GM19455 (cell line): Measurements from ENCODE around the gene TOR1AIP2.
"Not testable (repeated sequence)": the region's sequence is repeated elsewhere in the genome, so short reads cannot be mapped to it uniquely, and the experiment has no call there.

Experiments
- ATAC-seq: cut with Tn5 transposase; IDR thresholded peaks from one replicate; pipeline ENCODE4 v1.9.1; 2021; ENCODE audit not compliant: unreplicated experiment

The TOR1AIP2 gene

GRCh38 chr1:179876300-179876715 lies 1.3 kb downstream of the TOR1AIP2 start:
- ATAC-seq, result no peak

GRCh38 chr1:179875596-179876299 lies 1.9 kb downstream of the TOR1AIP2 start:
- no peak for ATAC-seq

- no peak for ATAC-seq
Measured at GRCh38 chr1:179873438-179873851, 4.2 kb downstream of the TOR1AIP2 start.

- no peak for ATAC-seq
Measured at GRCh38 chr1:179872558-179872957, 5.0 kb downstream of the TOR1AIP2 start.

- no peak for ATAC-seq
Measured at GRCh38 chr1:179871940-179872339, 5.7 kb downstream of the TOR1AIP2 start.

- no peak for ATAC-seq
Measured at GRCh38 chr1:179870870-179871269, 6.7 kb downstream of the TOR1AIP2 start.

- no peak for ATAC-seq
Measured at GRCh38 chr1:179867493-179868330, 9.9 kb downstream of the TOR1AIP2 start.

- ATAC-seq, result no peak
Measured at GRCh38 chr1:179866616-179867015, 11.0 kb downstream of the TOR1AIP2 start.

GRCh38 chr1:179865377-179865776 lies 12.2 kb downstream of the TOR1AIP2 start:
- ATAC-seq, result no peak

GRCh38 chr1:179860652-179861051 lies 17.0 kb downstream of the TOR1AIP2 start:
- ATAC-seq, result no peak

- no peak for ATAC-seq
Measured at GRCh38 chr1:179857009-179857408, 20.6 kb downstream of the TOR1AIP2 start.

GRCh38 chr1:179856296-179856695 lies 21.3 kb downstream of the TOR1AIP2 start:
- no peak for ATAC-seq

GRCh38 chr1:179855831-179856230 lies 21.8 kb downstream of the TOR1AIP2 start:
- ATAC-seq, result not testable (repeated sequence)

- no peak for ATAC-seq
Measured at GRCh38 chr1:179853102-179853501, 24.5 kb downstream of the TOR1AIP2 start.

GRCh38 chr1:179848233-179848632 lies 29.4 kb downstream of the TOR1AIP2 start:
- no peak for ATAC-seq

GRCh38 chr1:179840107-179840506 lies 37.5 kb downstream of the TOR1AIP2 start:
- ATAC-seq, result no peak

- not testable (repeated sequence) for ATAC-seq
Measured at GRCh38 chr1:179836686-179837445, 40.7 kb downstream of the TOR1AIP2 start.

- no peak for ATAC-seq
Measured at GRCh38 chr1:179831852-179832699, 45.5 kb downstream of the TOR1AIP2 start.

- ATAC-seq, result no peak
Measured at GRCh38 chr1:179831225-179831624, 46.4 kb downstream of the TOR1AIP2 start.

GRCh38 chr1:179828554-179829110 lies 49.0 kb downstream of the TOR1AIP2 start:
- no peak for ATAC-seq
